Measurements from ENCODE around the gene KIFAP3. TPM values are rescaled to one million over a fixed set of nuclear protein-coding genes. Genes with fewer than 3 reads are reported as not detected.

KIFAP3 gene
- total and polyA plus RNA-seq, 2 donors (not counting 1 experiment from before 2014, with no cell fraction given): 3.7 to 14.9 TPM

GRCh38 chr1:169904834-169905233 is 169.7 kb downstream of the KIFAP3 start:
- TF ChIP-seq, protein P1, sequence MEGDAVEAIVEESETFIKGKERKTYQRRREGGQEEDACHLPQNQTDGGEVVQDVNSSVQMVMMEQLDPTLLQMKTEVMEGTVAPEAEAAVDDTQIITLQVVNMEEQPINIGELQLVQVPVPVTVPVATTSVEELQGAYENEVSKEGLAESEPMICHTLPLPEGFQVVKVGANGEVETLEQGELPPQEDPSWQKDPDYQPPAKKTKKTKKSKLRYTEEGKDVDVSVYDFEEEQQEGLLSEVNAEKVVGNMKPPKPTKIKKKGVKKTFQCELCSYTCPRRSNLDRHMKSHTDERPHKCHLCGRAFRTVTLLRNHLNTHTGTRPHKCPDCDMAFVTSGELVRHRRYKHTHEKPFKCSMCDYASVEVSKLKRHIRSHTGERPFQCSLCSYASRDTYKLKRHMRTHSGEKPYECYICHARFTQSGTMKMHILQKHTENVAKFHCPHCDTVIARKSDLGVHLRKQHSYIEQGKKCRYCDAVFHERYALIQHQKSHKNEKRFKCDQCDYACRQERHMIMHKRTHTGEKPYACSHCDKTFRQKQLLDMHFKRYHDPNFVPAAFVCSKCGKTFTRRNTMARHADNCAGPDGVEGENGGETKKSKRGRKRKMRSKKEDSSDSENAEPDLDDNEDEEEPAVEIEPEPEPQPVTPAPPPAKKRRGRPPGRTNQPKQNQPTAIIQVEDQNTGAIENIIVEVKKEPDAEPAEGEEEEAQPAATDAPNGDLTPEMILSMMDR (IDR thresholded peaks at IDR 0.05): no peak
- no peak for TF ChIP-seq EZH2 (IDR thresholded peaks at IDR 0.05; ENCODE audit: borderline replicate concordance, insufficient read depth, low read depth, low read length, poor library complexity, severe bottlenecking)
- ChIA-PET POLR2A (no interaction called here), CTCF (no interaction called here)
- H3K27me3 Mint-ChIP-seq: peaks cover 30% of the 10 kb centered on the region
- Histone ChIP-seq H3K4me2 (replicated peaks; ENCODE audit: low read depth, low read length, poor library complexity, severe bottlenecking) (no peak overlapping the region), H3K9ac (ENCODE audit: low read length) (no peak overlapping the region), H3K36me3 (replicated peaks in 1 of 2; ENCODE audit: control extremely low read depth in 1 of 2, control insufficient read depth in 1 of 2, extremely low read depth in 1 of 2, insufficient read depth in 2 of 2, low read length in 1 of 2) (no peaks in the 10 kb centered on the region), H3K79me2 (ENCODE audit: control insufficient read depth, insufficient read depth, low read length) (no peaks in the 10 kb centered on the region), H3K4me1 (ENCODE audit: control insufficient read depth in 2 of 2, insufficient read depth in 2 of 2, low read length in 2 of 2) (peaks cover 0 to 6% of the 10 kb centered on the region in 2 donors), H3K27me3 (replicated peaks in 1 of 4; ENCODE audit: control extremely low read depth in 1 of 4, control insufficient read depth in 3 of 4, insufficient read depth in 4 of 4, low read length in 3 of 4) (peaks cover 0 to 8% (median under 1%) of the 10 kb centered on the region in 4 experiments), H3K9me3 (ENCODE audit: control extremely low read depth in 1 of 3, control insufficient read depth in 2 of 3, insufficient read depth in 1 of 3, low read length in 2 of 3) (peaks cover 0 to 5% (median 0%) of the 10 kb centered on the region in 3 donors), H3K4me3 (ENCODE audit: control extremely low read depth in 1 of 5, extremely low read depth in 1 of 5, insufficient read depth in 1 of 5, low read depth in 2 of 5, low read length in 4 of 5) (no peak overlapping the region), H3K27ac (ENCODE audit: low read length in 2 of 2) (no peak overlapping the region), H4K20me1 (ENCODE audit: control insufficient read depth, insufficient read depth, low read length, poor library complexity, severe bottlenecking) (no peaks in the 10 kb centered on the region), H2AFZ (ENCODE audit: insufficient read depth, low read depth, low read length, poor library complexity, severe bottlenecking) (no peak overlapping the region)
- no peak overlapping the region for H3K4me3 Mint-ChIP-seq
- no peaks in the 10 kb centered on the region for H3K9me3 Mint-ChIP-seq (ENCODE audit: insufficient read depth)
- peaks cover 4% of the 10 kb centered on the region for H3K4me1 Mint-ChIP-seq
- no peak for ATAC-seq (ENCODE audit: low read depth)
- intact Hi-C loops (cut with micrococcal nuclease): no loop called here
- H3K27ac Mint-ChIP-seq: no peak overlapping the region
- no peak for DNase-seq
- no CpG with 5 or more reads among the region's 1 CpG for WGBS (ENCODE audit: insufficient coverage)

GRCh38 chr1:169902751-169903150 is 171.7 kb downstream of the KIFAP3 start:
- H4K20me1 ChIP-seq (ENCODE audit: control insufficient read depth, insufficient read depth, low read length, poor library complexity, severe bottlenecking): no peaks in the 10 kb centered on the region
- H3K4me1 ChIP-seq (ENCODE audit: control insufficient read depth in 2 of 2, insufficient read depth in 2 of 2, low read length in 2 of 2): peaks cover 0 to 6% of the 10 kb centered on the region in 2 donors
- no peak overlapping the region for H3K27ac ChIP-seq (ENCODE audit: low read length in 2 of 2)
- no peak for TF ChIP-seq EZH2 (IDR thresholded peaks at IDR 0.05; ENCODE audit: borderline replicate concordance, insufficient read depth, low read depth, low read length, poor library complexity, severe bottlenecking)
- TF ChIP-seq, protein P1 (IDR thresholded peaks at IDR 0.05): no peak
- H3K36me3 ChIP-seq (replicated peaks in 1 of 2; ENCODE audit: control extremely low read depth in 1 of 2, control insufficient read depth in 1 of 2, extremely low read depth in 1 of 2, insufficient read depth in 2 of 2, low read length in 1 of 2): no peaks in the 10 kb centered on the region
- H3K4me2 ChIP-seq (replicated peaks; ENCODE audit: low read depth, low read length, poor library complexity, severe bottlenecking): peak overlapping the region; percentile 13
- H2AFZ ChIP-seq (ENCODE audit: insufficient read depth, low read depth, low read length, poor library complexity, severe bottlenecking): peak overlapping the region; percentile 37
- CTCF ChIA-PET: no interaction called here
- no peak overlapping the region for H3K4me3 Mint-ChIP-seq
- H3K27me3 Mint-ChIP-seq: peaks cover 37% of the 10 kb centered on the region
- no peaks in the 10 kb centered on the region for H3K9me3 Mint-ChIP-seq (ENCODE audit: insufficient read depth)
- no peak for ATAC-seq (ENCODE audit: low read depth)
- no peak overlapping the region for H3K9ac ChIP-seq (ENCODE audit: low read length)
- 50% methylated on average over 1 of the region's 5 CpGs for WGBS (ENCODE audit: insufficient coverage)
- POLR2A ChIA-PET: no interaction called here
- intact Hi-C loops (cut with micrococcal nuclease): no loop called here
- peaks cover 4% of the 10 kb centered on the region for H3K4me1 Mint-ChIP-seq
- no peaks in the 10 kb centered on the region for H3K79me2 ChIP-seq (ENCODE audit: control insufficient read depth, insufficient read depth, low read length)
- H3K27ac Mint-ChIP-seq: no peak overlapping the region
- peak overlapping the region in 1 of 5 experiments; percentile 10 for H3K4me3 ChIP-seq (ENCODE audit: control extremely low read depth in 1 of 5, extremely low read depth in 1 of 5, insufficient read depth in 1 of 5, low read depth in 2 of 5, low read length in 4 of 5)
- H3K27me3 ChIP-seq (replicated peaks in 1 of 4; ENCODE audit: control extremely low read depth in 1 of 4, control insufficient read depth in 3 of 4, insufficient read depth in 4 of 4, low read length in 3 of 4): peaks cover 0 to 13% (median 4%) of the 10 kb centered on the region in 4 experiments
- peaks cover 0 to 5% (median 0%) of the 10 kb centered on the region in 3 donors for H3K9me3 ChIP-seq (ENCODE audit: control extremely low read depth in 1 of 3, control insufficient read depth in 2 of 3, insufficient read depth in 1 of 3, low read length in 2 of 3)
- DNase-seq: no peak
